Endothelial cell of umbilical vein (primary cell): ENCODE measurements around the gene DCC. TPM values are rescaled to one million over a fixed set of nuclear protein-coding genes. Genes with fewer than 3 reads are reported as not detected.

Source experiments
- BruUV-seq: library from RNA; stranded (reverse); fragments of 400-500 nt; replicated peaks from 2 replicates; lab custom pipeline; 2021; lab: Mats Ljungman, UMichigan
- CTCF ChIA-PET: fragments of 300-600, 350-600 bp; sonication (Branson Sonifier 250); formaldehyde crosslinking; loops from one replicate; lab custom pipeline; 2021; ENCODE audit warnings: antibody characterized with exemption, inconsistent platforms; lab: Charles Lee
- POLR2A ChIA-PET: fragments of 300-600, 350-600 bp; sonication (Branson Sonifier 250); formaldehyde crosslinking; loops from one replicate; lab custom pipeline; 2021; ENCODE audit warnings: antibody characterized with exemption, inconsistent platforms; lab: Charles Lee
- DNase-seq: peaks from one replicate; pipeline ENCODE4 v3.0.0-alpha.2; 2011; ENCODE audit warnings: low read depth, low spot score
- FAIRE-seq: peaks from 2 replicates; lab custom pipeline; 2011; peaks lifted over from hg19 to GRCh38; lab: Jason Lieb, UNC
- H2AFZ ChIP-seq: 2 replicates; pipeline ENCODE4 v1.6.0; 2012; ENCODE audit warnings: low read depth, low read length, control low read depth, inconsistent platforms
- H3K27ac ChIP-seq: 2 replicates; pipeline ENCODE4 v1.5.1; 2011; ENCODE audit warnings: low read depth, mild to moderate bottlenecking, control low read depth, low read length, moderate library complexity; ENCODE audit not compliant: insufficient read depth
- H3K27me3 ChIP-seq, 2 experiments: 2 replicates each; pipeline versions ENCODE4 v1.6.0 to v1.6.1; 2011; ENCODE audit warnings: low read length in 2 of 2, mixed read lengths in 1 of 2; ENCODE audit not compliant: control insufficient read depth in 2 of 2, insufficient read depth in 2 of 2
- H3K36me3 ChIP-seq, 2 experiments: 2 replicates in 1 of 2; 3 replicates in 1 of 2; pipeline ENCODE4 v1.5.1; 2011; ENCODE audit warnings: low read length in 2 of 2, mild to moderate bottlenecking in 1 of 2, moderate library complexity in 1 of 2; ENCODE audit not compliant: control insufficient read depth in 2 of 2, insufficient read depth in 2 of 2; ENCODE audit errors: extremely low read depth in 1 of 2
- H3K4me1 ChIP-seq: 3 replicates; pipeline ENCODE4 v1.5.1; 2011; ENCODE audit warnings: mild to moderate bottlenecking, low read length; ENCODE audit not compliant: control insufficient read depth, insufficient read depth; ENCODE audit errors: extremely low read depth
- H3K4me2 ChIP-seq: 2 replicates; pipeline ENCODE4 v1.6.1; 2011; ENCODE audit warnings: low read length, control low read depth, mixed read lengths; ENCODE audit not compliant: insufficient read depth
- H3K4me3 ChIP-seq, 3 experiments: fragments of 200-600 bp in 1 of 3; sonication (generic), shearing (Covaris generic) in 1 of 3; replicated peaks in 1 of 3; 2 replicates each; pipeline ENCODE4 v1.5.1; 2011 to 2016; ENCODE audit warnings: control low read depth in 3 of 3, low read length in 3 of 3, mild to moderate bottlenecking in 2 of 3, inconsistent platforms in 1 of 3, low read depth in 1 of 3, moderate library complexity in 1 of 3; ENCODE audit not compliant: insufficient read depth in 1 of 3
- H3K79me2 ChIP-seq: 2 replicates; pipeline ENCODE4 v1.6.0; 2012; ENCODE audit warnings: low read length, inconsistent platforms; ENCODE audit not compliant: control insufficient read depth, insufficient read depth
- H3K9ac ChIP-seq: replicated peaks from 2 replicates; pipeline ENCODE3; 2011; ENCODE audit warnings: low read length, control low read depth; ENCODE audit not compliant: insufficient read depth; ENCODE audit errors: extremely low read depth
- H3K9me1 ChIP-seq: replicated peaks from 3 replicates; pipeline ENCODE4 v1.6.0; 2011; ENCODE audit warnings: mild to moderate bottlenecking, low read length; ENCODE audit not compliant: control insufficient read depth, insufficient read depth; ENCODE audit errors: extremely low read depth
- H3K9me3 ChIP-seq: replicated peaks from 2 replicates; pipeline ENCODE4 v1.5.1; 2012; ENCODE audit warnings: low read length, inconsistent platforms; ENCODE audit not compliant: control insufficient read depth, insufficient read depth
- H4K20me1 ChIP-seq: replicated peaks from 2 replicates; pipeline ENCODE3; 2011; ENCODE audit warnings: mild to moderate bottlenecking, low read length; ENCODE audit not compliant: control insufficient read depth, insufficient read depth; ENCODE audit errors: extremely low read depth
- EZH2 ChIP-seq: IDR thresholded peaks from 2 replicates; pipeline ENCODE4 v1.6.1; 2012; ENCODE audit warnings: borderline replicate concordance, low read depth, mild to moderate bottlenecking, moderate library complexity, low read length, inconsistent platforms; ENCODE audit not compliant: severe bottlenecking
- FOS ChIP-seq: IDR thresholded peaks from 2 replicates; pipeline ENCODE4 v1.6.1; 2011; ENCODE audit warnings: mild to moderate bottlenecking, low read length, moderate library complexity, borderline replicate concordance; ENCODE audit not compliant: insufficient read depth
- GATA2 ChIP-seq: IDR thresholded peaks from 2 replicates; pipeline ENCODE4 v1.7.0; 2011; ENCODE audit warnings: low read depth, mild to moderate bottlenecking, moderate library complexity, mixed read lengths, low read length; ENCODE audit not compliant: insufficient read length, insufficient read depth
- JUN ChIP-seq: IDR thresholded peaks from 2 replicates; pipeline ENCODE4 v1.6.1; 2011; ENCODE audit warnings: borderline replicate concordance, low read depth; ENCODE audit not compliant: insufficient read length, insufficient read depth
- MYC ChIP-seq: IDR thresholded peaks from one replicate; pipeline ENCODE4 v1.6.1; 2011; ENCODE audit warnings: mild to moderate bottlenecking, low read depth, low read length
- POLR2A ChIP-seq: IDR thresholded peaks from 2 replicates; pipeline ENCODE4 v1.6.1; 2012; ENCODE audit warnings: low read depth, mild to moderate bottlenecking, control low read depth, low read length
- POLR2AphosphoS5 ChIP-seq: IDR thresholded peaks from 2 replicates; pipeline ENCODE4 v1.6.1; 2012; ENCODE audit warnings: low read depth, mild to moderate bottlenecking, control low read depth, low read length, moderate library complexity; ENCODE audit not compliant: insufficient read depth
- dilution Hi-C: fragments of 300-500 bp; cut with MboI; formaldehyde crosslinking; loops from one replicate; pipeline ENCODE4 v1.15.0; 2019; ENCODE audit warnings: low sequenced_read_pairs; ENCODE audit not compliant: extremely low pct_ligation_motif_present
- intact Hi-C: fragments of 100-400 bp; cut with micrococcal nuclease; formaldehyde crosslinking; loops from one replicate; pipeline ENCODE4 v1.10.0; 2022
- polyA plus RNA-seq, 4 experiments: library from polyadenylated mRNA; depleted of rRNA in 3 of 4; stranded (reverse) in 3 of 4; unstranded in 1 of 4; fragments of >200 nt; gene quantifications; 2 replicates each; pipeline versions ENCODE4 v1.2.1 to v1.2.3, GENCODE V29; 2011 to 2012; ENCODE audit warnings: missing spikeins in 1 of 4
- total RNA-seq: library from RNA; stranded (reverse); gene quantifications from 2 replicates; pipeline ENCODE4 v1.2.3, GENCODE V29; 2021
- TF ChIP-seq, protein P1 (sequence below), 2 donors: IDR thresholded peaks; 1 replicate in 1 of 2; 2 replicates in 1 of 2; pipeline ENCODE4 v1.5.1; 2011; ENCODE audit warnings: low read length in 2 of 2, mild to moderate bottlenecking in 2 of 2, moderate library complexity in 2 of 2, control low read depth in 1 of 2, inconsistent platforms in 1 of 2, low read depth in 1 of 2; ENCODE audit not compliant: insufficient read depth in 1 of 2; ENCODE audit errors: extremely low read depth in 1 of 2
- TF ChIP-seq, protein P2 (sequence below): IDR thresholded peaks from 2 replicates; pipeline ENCODE4 v1.6.1; 2011; ENCODE audit not compliant: insufficient read depth, insufficient read length

DCC gene
- total and polyA plus RNA-seq, 2 donors (not counting 3 experiments of a cell fraction or from before 2014, with no cell fraction given), result not detected

DNA sequence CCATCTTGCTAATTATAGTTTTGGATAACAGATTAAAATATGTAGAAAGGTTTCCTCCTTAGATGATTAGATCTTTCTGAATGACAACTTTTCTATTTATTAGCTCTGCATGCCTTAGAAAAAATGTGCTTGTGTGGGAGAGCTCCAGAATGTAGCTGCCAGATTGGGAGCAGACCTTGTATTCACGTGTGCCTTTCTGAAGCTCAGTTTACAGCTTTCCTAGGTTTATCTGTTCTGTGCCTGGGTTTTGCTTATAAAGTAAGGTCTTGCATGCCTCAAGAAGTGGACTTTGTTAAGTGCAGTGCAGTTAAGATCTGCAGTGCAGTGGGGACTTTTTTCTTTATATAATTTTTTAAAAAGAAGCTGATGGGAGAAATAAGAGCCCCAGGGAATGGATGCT lies 179.0 kb downstream of the DCC start:
- intact Hi-C loops, result no loop called here
- FAIRE-seq, result no peak
- CTCF ChIA-PET, result no interaction called here

DNA sequence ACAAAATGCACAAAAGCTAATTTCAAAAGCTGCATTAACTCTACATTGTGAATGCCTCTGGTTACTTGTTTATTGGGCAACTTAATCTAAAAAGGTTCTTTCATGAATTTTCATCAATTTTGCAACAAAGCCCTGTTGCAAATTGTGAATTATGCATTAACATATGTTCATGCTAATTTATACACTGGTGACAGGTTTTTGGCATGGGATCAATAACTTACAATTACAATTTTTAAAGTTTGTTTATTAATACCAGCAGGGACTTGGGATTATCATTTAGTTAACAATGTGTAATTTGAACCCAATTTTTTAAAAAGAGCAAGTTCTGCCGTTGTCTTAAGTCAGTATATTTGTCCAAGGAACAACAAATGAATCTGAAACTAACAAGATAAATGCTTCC lies 183.6 kb downstream of the DCC start:
- CTCF ChIA-PET, result no interaction called here
- Histone ChIP-seq H3K36me3 (no peaks in the 10 kb centered on the region), H4K20me1 (no peaks in the 10 kb centered on the region), H3K27me3 (no peaks in the 10 kb centered on the region), H3K9me3 (peaks cover 3% of the 10 kb centered on the region), H3K27ac (no peak overlapping the region), H2AFZ (no peak overlapping the region), H3K4me1 (no peaks in the 10 kb centered on the region), H3K4me3 (no peak overlapping the region), H3K79me2 (no peaks in the 10 kb centered on the region), H3K9me1 (no peaks in the 10 kb centered on the region), H3K9ac (no peak overlapping the region), H3K4me2 (no peak overlapping the region)
- FAIRE-seq (no peak), DNase-seq (no peak)
- POLR2A ChIA-PET, result no interaction called here
- no TSS peak for BruUV-seq
- TF ChIP-seq, protein P1, sequence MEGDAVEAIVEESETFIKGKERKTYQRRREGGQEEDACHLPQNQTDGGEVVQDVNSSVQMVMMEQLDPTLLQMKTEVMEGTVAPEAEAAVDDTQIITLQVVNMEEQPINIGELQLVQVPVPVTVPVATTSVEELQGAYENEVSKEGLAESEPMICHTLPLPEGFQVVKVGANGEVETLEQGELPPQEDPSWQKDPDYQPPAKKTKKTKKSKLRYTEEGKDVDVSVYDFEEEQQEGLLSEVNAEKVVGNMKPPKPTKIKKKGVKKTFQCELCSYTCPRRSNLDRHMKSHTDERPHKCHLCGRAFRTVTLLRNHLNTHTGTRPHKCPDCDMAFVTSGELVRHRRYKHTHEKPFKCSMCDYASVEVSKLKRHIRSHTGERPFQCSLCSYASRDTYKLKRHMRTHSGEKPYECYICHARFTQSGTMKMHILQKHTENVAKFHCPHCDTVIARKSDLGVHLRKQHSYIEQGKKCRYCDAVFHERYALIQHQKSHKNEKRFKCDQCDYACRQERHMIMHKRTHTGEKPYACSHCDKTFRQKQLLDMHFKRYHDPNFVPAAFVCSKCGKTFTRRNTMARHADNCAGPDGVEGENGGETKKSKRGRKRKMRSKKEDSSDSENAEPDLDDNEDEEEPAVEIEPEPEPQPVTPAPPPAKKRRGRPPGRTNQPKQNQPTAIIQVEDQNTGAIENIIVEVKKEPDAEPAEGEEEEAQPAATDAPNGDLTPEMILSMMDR (IDR thresholded peaks at IDR 0.05; ENCODE audit: extremely low read depth in 1 of 2, insufficient read depth in 1 of 2, low read depth in 1 of 2, low read length in 2 of 2), result no peak
- TF ChIP-seq POLR2A, result no peak
- TF ChIP-seq, protein P2, sequence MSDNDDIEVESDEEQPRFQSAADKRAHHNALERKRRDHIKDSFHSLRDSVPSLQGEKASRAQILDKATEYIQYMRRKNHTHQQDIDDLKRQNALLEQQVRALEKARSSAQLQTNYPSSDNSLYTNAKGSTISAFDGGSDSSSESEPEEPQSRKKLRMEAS, result no peak
- TF ChIP-seq POLR2AphosphoS5, result no peak
- TF ChIP-seq FOS, result no peak
- no peak for TF ChIP-seq JUN
- TF ChIP-seq MYC, result no peak
- no peak for TF ChIP-seq GATA2
- TF ChIP-seq EZH2, result no peak
- intact Hi-C loops (no loop called here), dilution Hi-C loops (no loop called here)

More for the DNA sequence above, 179.0 kb downstream of the DCC start:
- Histone ChIP-seq H4K20me1 (no peaks in the 10 kb centered on the region), H3K9ac (no peak overlapping the region), H3K27ac (no peak overlapping the region), H3K79me2 (no peaks in the 10 kb centered on the region), H3K27me3 (no peaks in the 10 kb centered on the region), H3K9me1 (no peaks in the 10 kb centered on the region), H3K4me1 (no peaks in the 10 kb centered on the region), H3K4me3 (no peak overlapping the region), H2AFZ (no peak overlapping the region), H3K4me2 (no peak overlapping the region), H3K9me3 (no peaks in the 10 kb centered on the region), H3K36me3 (no peaks in the 10 kb centered on the region)
- dilution Hi-C loops, result no loop called here
- TF ChIP-seq, protein P2, result no peak
- TF ChIP-seq, protein P1 (IDR thresholded peaks at IDR 0.05; ENCODE audit: extremely low read depth in 1 of 2, insufficient read depth in 1 of 2, low read depth in 1 of 2, low read length in 2 of 2), result no peak
- TF ChIP-seq JUN (no peak), GATA2 (no peak)
- POLR2A ChIA-PET, result no interaction called here
- no peak for DNase-seq
- BruUV-seq, result no TSS peak
